KOPT-K1 (cell line): ENCODE measurements around the gene LRRIQ1.

Experiments
- H3K27ac ChIP-seq: fragments of 200-600 bp; sonication (generic); 2 replicates; pipeline ENCODE4 v1.5.1; 2016; ENCODE audit warnings: antibody characterized with exemption, mild to moderate bottlenecking, low read depth, low read length; ENCODE audit not compliant: poor library complexity, severe bottlenecking
- H3K36me3 ChIP-seq: fragments of 200-600 bp; sonication (generic); 2 replicates; pipeline ENCODE4 v1.5.1; 2017; ENCODE audit warnings: antibody characterized with exemption, mild to moderate bottlenecking, low read length, moderate library complexity; ENCODE audit not compliant: insufficient read depth
- H3K9me3 ChIP-seq: fragments of 200-600 bp; sonication (generic); 2 replicates; pipeline ENCODE4 v1.5.1; 2017; ENCODE audit warnings: antibody characterized with exemption, low read length, mild to moderate bottlenecking; ENCODE audit not compliant: insufficient read depth, poor library complexity, severe bottlenecking

Gene LRRIQ1

DNA sequence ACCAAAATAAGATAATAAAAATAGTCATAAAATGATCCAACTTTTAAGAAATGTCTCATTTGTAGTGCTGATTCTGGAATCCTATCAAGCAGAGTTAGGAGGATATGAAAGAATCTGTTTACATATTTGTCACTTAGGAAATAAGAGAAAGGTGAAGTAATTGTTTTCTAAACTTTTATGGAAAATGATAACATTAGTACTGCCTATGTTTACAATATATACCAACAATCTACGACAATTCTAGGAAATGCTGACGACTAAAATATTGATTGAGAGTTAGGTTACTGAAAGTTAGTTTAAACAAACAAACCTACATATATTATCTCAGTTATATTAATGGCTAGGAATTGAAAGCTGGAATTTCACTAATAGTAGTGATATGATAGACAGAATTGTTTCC lies 18.1 kb upstream of the LRRIQ1 start:
- Histone ChIP-seq H3K9me3 (no peaks in the 10 kb centered on the region), H3K36me3 (no peaks in the 10 kb centered on the region), H3K27ac (no peak overlapping the region)

- Histone ChIP-seq H3K36me3 (no peaks in the 10 kb centered on the region), H3K9me3 (no peaks in the 10 kb centered on the region), H3K27ac (no peak overlapping the region)
Measured at GRCh38 chr12:85029456-85029855, 6.7 kb upstream of the LRRIQ1 start.

- H3K9me3 ChIP-seq, result no peaks in the 10 kb centered on the region
- no peak overlapping the region for H3K27ac ChIP-seq
- H3K36me3 ChIP-seq, result no peaks in the 10 kb centered on the region
Measured at GRCh38 chr12:85036733-85037132, 582 bp downstream of the LRRIQ1 start.

- Histone ChIP-seq H3K27ac (no peak overlapping the region), H3K36me3 (no peaks in the 10 kb centered on the region), H3K9me3 (no peaks in the 10 kb centered on the region)
Measured at GRCh38 chr12:85041395-85041794, 5.2 kb downstream of the LRRIQ1 start.

DNA sequence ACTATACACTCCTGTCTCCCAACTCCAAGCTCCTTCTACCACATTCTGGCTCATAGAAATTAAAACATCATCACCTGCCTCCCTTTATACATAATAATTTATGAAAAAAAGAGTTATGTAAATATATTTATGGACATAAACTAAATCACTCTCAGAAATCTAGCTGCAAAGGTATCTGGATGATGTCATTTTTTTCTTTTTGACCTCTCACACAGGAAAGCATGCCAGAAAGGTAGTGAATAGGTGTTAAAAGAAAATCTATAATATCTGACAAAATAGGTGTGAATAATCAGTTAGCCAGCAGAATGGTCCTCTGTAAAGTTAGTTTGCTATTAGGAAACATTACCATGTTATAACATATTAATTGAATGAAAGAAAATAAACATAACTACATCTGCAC lies 7.7 kb downstream of the LRRIQ1 start:
- H3K36me3 ChIP-seq, result no peaks in the 10 kb centered on the region
- H3K9me3 ChIP-seq, result no peaks in the 10 kb centered on the region
- no peak overlapping the region for H3K27ac ChIP-seq

GRCh38 chr12:85057370-85057963 lies 21.3 kb downstream of the LRRIQ1 start:
- Histone ChIP-seq H3K36me3 (no peaks in the 10 kb centered on the region), H3K9me3 (no peaks in the 10 kb centered on the region), H3K27ac (no peak overlapping the region)

DNA sequence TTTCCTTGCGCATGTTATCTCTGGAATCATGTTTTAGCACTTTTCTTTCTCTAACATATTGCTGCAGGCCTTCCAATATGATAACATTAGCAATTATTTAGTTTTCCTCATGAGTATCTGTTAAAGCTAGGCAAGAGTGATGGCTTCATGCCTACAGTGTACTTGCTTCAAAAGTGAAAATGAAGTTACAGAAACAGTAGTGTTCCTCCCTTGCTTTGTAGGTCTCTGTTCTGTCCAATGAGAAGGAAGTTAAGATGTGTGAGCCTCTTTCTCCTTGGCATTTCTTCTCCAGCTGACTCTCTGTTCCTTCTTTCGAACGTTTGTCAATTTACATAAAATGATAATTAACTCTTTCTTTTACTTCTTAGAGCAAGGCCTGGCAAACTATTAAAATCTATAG lies 22.2 kb downstream of the LRRIQ1 start:
- H3K36me3 ChIP-seq, result no peaks in the 10 kb centered on the region
- H3K27ac ChIP-seq, result no peak overlapping the region
- H3K9me3 ChIP-seq, result no peaks in the 10 kb centered on the region

DNA sequence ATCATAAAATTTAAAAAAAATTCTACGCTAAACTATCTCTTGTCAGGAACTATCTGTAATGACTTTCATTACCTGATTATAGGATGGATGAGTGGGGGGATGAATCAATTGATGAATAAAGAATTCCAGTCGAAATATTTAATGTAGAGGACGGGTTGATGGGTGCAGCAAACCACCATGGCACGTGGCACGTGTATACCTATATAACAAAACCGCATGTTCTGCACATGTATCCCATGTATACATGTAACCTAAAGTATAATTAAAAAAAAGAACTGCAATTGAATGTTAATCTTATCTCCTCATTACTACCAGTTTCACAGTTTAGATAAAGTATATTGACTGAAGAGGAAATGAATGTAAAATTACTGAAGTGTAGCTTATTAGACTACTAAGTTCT lies 23.4 kb downstream of the LRRIQ1 start:
- H3K9me3 ChIP-seq, result no peaks in the 10 kb centered on the region
- no peaks in the 10 kb centered on the region for H3K36me3 ChIP-seq
- H3K27ac ChIP-seq, result no peak overlapping the region

DNA sequence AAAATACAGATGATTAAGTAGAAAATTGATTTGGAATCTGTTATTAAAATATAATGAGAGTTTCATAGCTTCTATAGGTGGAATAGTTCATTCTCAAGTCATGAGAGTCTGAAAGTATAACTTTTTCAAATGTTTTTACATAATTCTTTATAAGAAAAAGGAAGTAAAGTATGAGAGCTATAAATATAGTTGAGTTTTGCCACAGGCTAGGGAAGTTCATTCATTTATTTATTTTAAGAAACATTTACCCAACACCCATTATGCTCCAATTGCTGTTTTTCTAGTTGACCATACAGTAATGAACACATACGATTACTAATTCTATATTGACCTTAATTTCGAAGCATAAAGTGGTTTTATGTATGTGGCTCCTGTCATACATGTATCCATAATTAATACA lies 24.8 kb downstream of the LRRIQ1 start:
- Histone ChIP-seq H3K36me3 (no peaks in the 10 kb centered on the region), H3K9me3 (no peaks in the 10 kb centered on the region), H3K27ac (no peak overlapping the region)

DNA sequence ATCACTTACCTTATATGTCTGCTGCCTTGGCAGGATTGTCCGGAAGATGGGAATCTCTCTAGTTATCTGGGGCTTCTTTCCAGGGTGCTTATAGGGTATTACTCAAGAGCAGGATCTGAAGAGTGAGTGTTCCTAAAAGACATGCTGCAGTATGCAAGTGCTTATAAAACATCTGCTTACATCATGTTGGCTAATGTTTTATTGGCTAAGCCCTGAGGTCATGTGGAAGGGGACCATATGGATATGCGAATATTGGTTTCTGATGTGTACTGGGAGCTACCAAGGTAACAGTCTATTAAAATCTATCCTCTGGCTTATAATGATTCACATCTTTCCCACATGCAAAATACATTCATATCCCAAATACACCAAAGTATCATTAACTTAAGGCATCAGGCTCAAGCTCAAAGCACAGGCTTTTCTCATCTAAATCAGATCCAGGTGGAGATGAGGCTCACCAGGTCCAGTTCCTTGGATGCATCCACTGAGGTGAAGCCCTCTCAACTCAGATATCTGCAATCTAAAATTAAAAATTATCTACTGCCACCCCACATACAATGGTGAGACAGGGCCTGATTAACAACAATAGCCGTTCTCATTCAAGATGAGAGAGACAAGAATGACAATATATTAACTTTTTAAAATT lies 29.8 kb downstream of the LRRIQ1 start:
- H3K27ac ChIP-seq, result no peak overlapping the region
- no peaks in the 10 kb centered on the region for H3K36me3 ChIP-seq
- no peaks in the 10 kb centered on the region for H3K9me3 ChIP-seq

DNA sequence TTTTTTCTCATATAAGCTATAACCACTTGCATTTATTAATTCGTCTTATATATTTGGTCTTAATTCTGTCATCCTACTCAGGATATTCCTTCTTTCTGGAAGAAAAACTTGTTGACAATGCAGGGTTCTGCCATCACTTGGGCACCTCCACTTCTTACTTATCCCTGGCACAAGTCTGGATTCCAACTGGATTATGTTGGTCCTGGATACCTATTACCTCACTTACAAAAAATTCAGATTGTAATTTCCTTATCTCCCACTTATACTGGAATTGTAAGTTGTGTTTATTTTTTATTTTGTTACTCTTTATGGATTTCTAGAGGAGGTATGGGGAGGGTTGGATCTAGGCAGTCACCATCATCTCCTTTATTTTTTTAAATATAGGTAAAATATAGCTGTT lies 36.7 kb downstream of the LRRIQ1 start:
- no peaks in the 10 kb centered on the region for H3K9me3 ChIP-seq
- no peaks in the 10 kb centered on the region for H3K36me3 ChIP-seq
- H3K27ac ChIP-seq, result no peak overlapping the region

DNA sequence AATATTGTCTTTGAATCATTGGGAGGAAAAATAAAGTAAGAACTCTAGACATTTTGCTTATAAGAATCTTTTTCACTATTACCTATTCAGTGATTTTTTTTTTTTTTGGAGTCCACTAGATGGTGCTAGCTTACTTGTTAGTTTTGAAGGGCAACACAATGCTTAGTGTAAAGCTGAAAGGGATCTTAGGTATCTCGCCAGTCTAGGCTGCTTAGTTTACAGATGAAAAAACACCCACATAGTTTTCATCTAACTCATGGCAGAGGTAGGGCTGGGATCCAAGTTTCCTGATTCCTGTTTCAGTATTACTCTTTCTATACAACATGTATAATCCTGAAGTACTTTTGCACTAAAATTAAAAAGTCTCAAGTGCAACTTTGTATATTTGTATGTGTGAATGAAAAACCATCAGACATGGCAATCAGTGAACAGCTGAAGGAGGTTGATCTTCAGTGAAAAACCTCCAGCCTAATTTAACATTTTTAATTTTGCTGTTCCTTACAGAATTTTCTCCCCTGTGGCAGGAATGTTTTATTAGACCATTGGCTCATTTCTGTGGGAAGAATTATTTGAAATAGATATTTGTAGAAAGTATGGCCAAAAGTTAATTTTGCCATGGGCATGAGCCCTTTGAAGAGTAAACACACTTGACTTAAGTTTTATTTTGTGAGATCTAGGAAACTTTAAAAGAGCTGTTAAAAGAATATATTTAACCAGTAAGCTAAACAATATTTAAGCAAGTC lies 40.7 kb downstream of the LRRIQ1 start:
- no peak overlapping the region for H3K27ac ChIP-seq
- H3K9me3 ChIP-seq, result no peaks in the 10 kb centered on the region
- no peaks in the 10 kb centered on the region for H3K36me3 ChIP-seq

DNA sequence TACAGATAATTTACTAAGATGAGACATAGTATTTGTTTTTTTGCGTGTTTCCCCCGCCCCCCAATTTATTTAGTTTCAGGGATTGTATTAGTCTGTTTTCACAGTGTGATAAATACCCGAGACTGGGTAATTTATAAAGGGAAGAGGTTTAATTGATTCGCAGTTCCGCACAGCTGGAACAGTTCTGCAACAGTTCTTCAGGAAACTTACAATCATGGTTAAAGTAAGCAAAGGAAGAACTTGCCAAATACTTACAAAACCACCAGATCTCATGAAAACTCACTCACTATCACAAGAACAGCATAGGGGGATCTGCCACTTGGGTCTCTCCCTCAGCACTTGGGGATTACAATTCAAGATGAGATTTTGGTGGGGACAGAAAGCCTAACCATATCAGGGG lies 48.9 kb downstream of the LRRIQ1 start:
- no peaks in the 10 kb centered on the region for H3K9me3 ChIP-seq
- no peak overlapping the region for H3K27ac ChIP-seq
- no peaks in the 10 kb centered on the region for H3K36me3 ChIP-seq

DNA sequence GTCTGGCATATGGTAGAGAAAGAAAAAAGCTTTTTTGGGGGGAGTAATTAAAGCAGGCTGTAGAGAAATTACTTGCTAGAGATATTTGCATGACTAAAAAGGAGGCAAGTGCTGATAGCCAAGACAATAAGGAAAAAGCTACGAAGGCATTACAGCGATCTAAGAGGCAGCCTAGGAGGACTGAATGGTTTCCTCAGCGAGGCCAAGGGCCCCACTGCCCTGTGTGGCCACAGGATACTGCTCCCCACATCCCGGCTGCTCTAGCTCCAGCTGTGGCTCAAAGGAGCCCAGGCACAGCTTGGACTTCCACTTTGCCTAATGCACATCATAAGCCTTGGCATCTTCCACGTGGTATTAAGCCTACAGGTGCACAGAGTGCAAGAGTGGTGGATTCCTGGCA lies 53.6 kb downstream of the LRRIQ1 start:
- no peaks in the 10 kb centered on the region for H3K36me3 ChIP-seq
- H3K27ac ChIP-seq, result no peak overlapping the region
- no peaks in the 10 kb centered on the region for H3K9me3 ChIP-seq

DNA sequence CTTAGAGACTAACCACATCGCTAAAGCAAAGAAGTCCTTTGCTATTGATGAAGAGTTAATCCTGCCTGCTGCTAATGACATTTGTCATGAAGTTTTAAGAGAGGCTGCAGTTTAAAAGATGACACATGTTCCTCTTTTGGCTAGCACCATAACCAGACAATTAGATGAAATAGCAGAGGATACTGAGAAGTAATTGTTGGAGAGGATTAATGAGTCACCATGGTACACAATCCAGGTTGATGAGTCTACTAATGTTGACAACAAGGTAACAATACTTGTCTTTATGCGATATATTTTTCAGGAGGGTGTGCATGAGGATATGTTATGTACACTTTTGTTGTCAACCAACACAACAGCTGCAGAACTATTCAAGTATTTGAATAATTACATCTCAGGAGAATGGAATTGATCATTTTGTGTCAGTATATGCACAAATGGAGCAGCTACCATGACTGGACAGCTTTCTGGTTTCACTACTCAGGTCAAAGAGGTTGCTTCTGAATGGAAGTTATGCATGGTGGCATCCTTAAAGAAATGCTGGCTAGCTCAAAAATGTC lies 56.7 kb downstream of the LRRIQ1 start:
- Histone ChIP-seq H3K27ac (no peak overlapping the region), H3K36me3 (no peaks in the 10 kb centered on the region), H3K9me3 (no peaks in the 10 kb centered on the region)
